K562 (cell line): ENCODE data around the gene ZNF77. TPM values are rescaled to one million over a fixed set of nuclear protein-coding genes. Genes with fewer than 3 reads are reported as not detected.

Experiments used
- ATF7 ChIP-seq: fragments of 450-650 bp; IDR thresholded peaks from 2 replicates; pipeline ENCODE4 v1.7.1; 2014; ENCODE audit warnings: mild to moderate bottlenecking, moderate library complexity
- CC2D1A ChIP-seq: fragments of 450-650 bp; IDR thresholded peaks from 2 replicates; pipeline ENCODE4 v1.6.1; 2017; ENCODE audit warnings: mild to moderate bottlenecking
- E2F6 ChIP-seq, 2 experiments: IDR thresholded peaks; 2 replicates each; pipeline ENCODE4 v1.6.1; 2011; ENCODE audit warnings: borderline replicate concordance in 1 of 2, control low read depth in 1 of 2, low read depth in 1 of 2, low read length in 1 of 2, mild to moderate bottlenecking in 1 of 2, mixed read lengths in 1 of 2, moderate library complexity in 1 of 2; ENCODE audit not compliant: insufficient read depth in 1 of 2, insufficient read length in 1 of 2, poor library complexity in 1 of 2, severe bottlenecking in 1 of 2; ENCODE audit errors: extremely low read depth in 1 of 2
- FIP1L1 ChIP-seq: fragments of 200-400 bp; formaldehyde crosslinking; IDR thresholded peaks from 2 replicates; pipeline ENCODE4 v1.6.1; 2018; ENCODE audit warnings: mild to moderate bottlenecking, low read depth, low read length; ENCODE audit not compliant: poor library complexity, severe bottlenecking
- NKRF ChIP-seq: fragments of 450-650 bp; IDR thresholded peaks from 2 replicates; pipeline ENCODE4 v1.6.1; 2016; ENCODE audit warnings: borderline replicate concordance
- RFX7 ChIP-seq: fragments of 250-450 bp; sonication (Bioruptor Pico); IDR thresholded peaks from 2 replicates; pipeline ENCODE4 v1.5.1; 2021; ENCODE audit warnings: mild to moderate bottlenecking
- SFPQ ChIP-seq: fragments of 200-400 bp; formaldehyde crosslinking; IDR thresholded peaks from 2 replicates; pipeline ENCODE4 v1.6.1; 2017; ENCODE audit warnings: mild to moderate bottlenecking, low read depth, low read length, moderate library complexity
- SLC30A9 ChIP-seq: fragments of 250-450 bp; sonication (Bioruptor Pico); IDR thresholded peaks from 2 replicates; pipeline ENCODE4 v1.8.0; 2022; ENCODE audit warnings: mild to moderate bottlenecking, moderate library complexity
- SREBF2 ChIP-seq: sonication (generic); formaldehyde crosslinking; IDR thresholded peaks from 2 replicates; pipeline ENCODE4 v1.4.0; 2020; ENCODE audit warnings: mild to moderate bottlenecking, missing genetic modification reagents
- ZBTB9 ChIP-seq: fragments of 450-650 bp; formaldehyde crosslinking; IDR thresholded peaks from 2 replicates; pipeline ENCODE4 v1.4.0; 2020; ENCODE audit warnings: mild to moderate bottlenecking, moderate library complexity
- ZNF274 ChIP-seq: IDR thresholded peaks from 2 replicates; pipeline ENCODE4 v1.6.1; 2011; ENCODE audit warnings: low read depth, mild to moderate bottlenecking, low read length, moderate library complexity, borderline replicate concordance
- ZNF41 ChIP-seq: fragments of 250-450 bp; sonication (Bioruptor Pico); conservative IDR thresholded peaks from 2 replicates; pipeline ENCODE4 v1.4.0; 2020; ENCODE audit warnings: mild to moderate bottlenecking
- ZNF444 ChIP-seq: fragments of 250-450 bp; sonication (Bioruptor Pico); IDR thresholded peaks from 2 replicates; pipeline ENCODE4 v1.4.0; 2020; ENCODE audit warnings: mild to moderate bottlenecking, moderate library complexity
- ZNF609 ChIP-seq: sonication (generic); formaldehyde crosslinking; IDR thresholded peaks from 2 replicates; pipeline ENCODE4 v1.8.1; 2023; ENCODE audit warnings: missing genetic modification reagents, mild to moderate bottlenecking, borderline replicate concordance
- polyA plus RNA-seq, 8 experiments: library from polyadenylated mRNA; depleted of rRNA in 4 of 8; stranded (reverse) in 5 of 8; unstranded in 3 of 8; fragments of >200 nt; fragmentation: Nextera tagmentation in 2 of 8; fragmentation: Illumina TruSeq in 1 of 8; extraction: Ambion mirVana in 2 of 8; extraction: Trizol in 1 of 8; gene quantifications; 2 replicates each; pipeline versions ENCODE4 v1.2.1 to v1.2.3, GENCODE V29; 2011 to 2014; ENCODE audit warnings: inconsistent platforms in 1 of 8, missing spikeins in 1 of 8
- total RNA-seq, 7 experiments: library from RNA; depleted of rRNA in 6 of 7; stranded (reverse); fragments of >200 nt in 6 of 7; fragmentation: Illumina TruSeq in 2 of 7; extraction: Trizol in 2 of 7; gene quantifications; 2 replicates each; pipeline versions ENCODE4 v1.2.1 to v1.2.3, GENCODE V29; 2011 to 2021; ENCODE audit warnings: low replicate concordance in 1 of 7

Gene ZNF77
- total and polyA plus RNA-seq, 9 of the 15 experiments (the other 6 are each of a cell fraction or from before 2014, with no cell fraction given) = 4.3 to 14.5 (median 7.7) TPM

- TF ChIP-seq ZNF609 (CRISPR knock-in tag) (no peak), NKRF (peak; percentile 83; the same call in 1 of the 2 replicates), RFX7 (CRISPR knock-in tag) (no peak), SFPQ (no peak), ZNF444 (no peak), SREBF2 (CRISPR knock-in tag) (no peak), ZNF274 (no peak), ZNF41 (CRISPR knock-in tag) (no peak), SLC30A9 (CRISPR knock-in tag) (no peak), FIP1L1 (peak; percentile 68), CC2D1A (peak; percentile 65; the same call in 1 of the 2 replicates), ZBTB9 (no peak; the same call in 1 of the 2 replicates), E2F6 (IDR thresholded peaks at IDR 0.05; ENCODE audit: borderline replicate concordance in 1 of 2, extremely low read depth in 1 of 2, insufficient read depth in 1 of 2, insufficient read length in 1 of 2, low read depth in 1 of 2, low read length in 1 of 2, poor library complexity in 1 of 2, severe bottlenecking in 1 of 2) (peak; percentile 83 to 85), ATF7 (peak; percentile 97)
Observed at GRCh38 chr19:2944775-2945574, at the start of gene ZNF77 (continued).
